GM12878 (cell line): Measurements from ENCODE around the gene TTLL11. TPM values are rescaled to one million over a fixed set of nuclear protein-coding genes. Genes with fewer than 3 reads are reported as not detected.
A peak's percentile ranks its signal among the peaks of the same experiment; 100 is the strongest.

Experiments
- ATAC-seq: fragments of 200-7000 bp; cut with Tn5 transposase; 3 replicates; pipeline ENCODE4 v1.9.1; 2020; ENCODE audit warnings: mild to moderate bottlenecking, moderate library complexity
- BruUV-seq: library from RNA; stranded (reverse); fragments of 400-500 nt; replicated peaks from 2 replicates; lab custom pipeline; 2021; lab: Mats Ljungman, UMichigan
- CTCF ChIA-PET: fragments of 300-600 bp; sonication (Branson Sonifier 250); formaldehyde crosslinking; extraction: SDS; loops from one replicate; lab custom pipeline; 2021; ENCODE audit warnings: inconsistent platforms; lab: Yijun Ruan, JAX
- POLR2A ChIA-PET: fragments of 350-600 bp; formaldehyde crosslinking; extraction: SDS; loops from one replicate; lab custom pipeline; 2021; ENCODE audit warnings: inconsistent platforms; lab: Charles Lee
- RAD21 ChIA-PET: fragments of 300-600 bp; sonication (Branson Sonifier 250); formaldehyde crosslinking; loops from one replicate; lab custom pipeline; 2023; ENCODE audit warnings: antibody characterized with exemption; ENCODE audit not compliant: unreplicated experiment; lab: Charles Lee
- SMC1A ChIA-PET: fragments of 300-600 bp; sonication (Branson Sonifier 250); formaldehyde crosslinking; loops from one replicate; lab custom pipeline; 2023; ENCODE audit not compliant: unreplicated experiment, uncharacterized antibody; lab: Charles Lee
- DNase-seq: peaks from one replicate; pipeline ENCODE4 v3.0.0-alpha.2; 2011; ENCODE audit warnings: low read depth, low spot score
- FAIRE-seq: peaks from 3 replicates; lab custom pipeline; 2011; peaks lifted over from hg19 to GRCh38; lab: Jason Lieb, UNC
- H2AFZ ChIP-seq: 2 replicates; pipeline ENCODE4 v1.6.0; 2011; ENCODE audit warnings: low read depth, low read length, control low read depth; ENCODE audit not compliant: control insufficient read depth
- H3K27ac ChIP-seq: 2 replicates; pipeline ENCODE4 v1.5.1; 2011; ENCODE audit warnings: control low read depth; ENCODE audit not compliant: control insufficient read depth, insufficient read depth
- H3K27me3 ChIP-seq, 2 experiments: replicated peaks in 1 of 2; 2 replicates each; pipeline versions ENCODE4 v1.6.0 to v1.6.1; 2011; ENCODE audit warnings: low read length in 1 of 2; ENCODE audit not compliant: control insufficient read depth in 2 of 2, insufficient read depth in 2 of 2
- H3K36me3 ChIP-seq, 2 experiments: 2 replicates each; pipeline ENCODE4 v1.5.1; 2011; ENCODE audit warnings: low read length in 1 of 2; ENCODE audit not compliant: control insufficient read depth in 2 of 2, insufficient read depth in 2 of 2
- H3K4me1 ChIP-seq: 2 replicates; pipeline ENCODE4 v1.6.1; 2011; ENCODE audit warnings: mild to moderate bottlenecking, low read length, moderate library complexity, mixed read lengths; ENCODE audit not compliant: control insufficient read depth, insufficient read depth
- H3K4me2 ChIP-seq: 2 replicates; pipeline ENCODE4 v1.6.0; 2011; ENCODE audit warnings: control low read depth; ENCODE audit not compliant: control insufficient read depth, insufficient read depth
- H3K4me3 ChIP-seq: fragments of 200-600 bp; sonication (generic); 2 replicates; pipeline ENCODE4 v1.5.1; 2016
- H3K79me2 ChIP-seq: 2 replicates; pipeline ENCODE4 v1.6.0; 2011; ENCODE audit warnings: low read length; ENCODE audit not compliant: control insufficient read depth, insufficient read depth
- H3K9ac ChIP-seq: 2 replicates; pipeline ENCODE4 v1.8.0; 2011; ENCODE audit warnings: low read length, control low read depth, mixed read lengths; ENCODE audit not compliant: control insufficient read depth, insufficient read depth
- H3K9me3 ChIP-seq: replicated peaks from 3 replicates; pipeline ENCODE4 v1.5.1; 2011; ENCODE audit warnings: mild to moderate bottlenecking, low read length; ENCODE audit not compliant: control insufficient read depth, insufficient read depth
- H4K20me1 ChIP-seq: 2 replicates; pipeline ENCODE4 v1.6.0; 2011; ENCODE audit not compliant: control insufficient read depth, insufficient read depth
- BHLHE40 ChIP-seq, 2 experiments: fragments of 450-650 bp in 1 of 2; IDR thresholded peaks; 2 replicates each; pipeline ENCODE4 v1.6.1; 2011 to 2017; ENCODE audit warnings: low read depth in 2 of 2, borderline replicate concordance in 1 of 2, improper control_type of control experiment in 1 of 2, low read length in 1 of 2, mild to moderate bottlenecking in 1 of 2
- IRF3 ChIP-seq: fragments of 450-650 bp; IDR thresholded peaks from 2 replicates; pipeline ENCODE4 v1.6.1; 2014; ENCODE audit warnings: mild to moderate bottlenecking
- MYC ChIP-seq: IDR thresholded peaks from 2 replicates; pipeline ENCODE4 v1.6.1; 2011; ENCODE audit warnings: mild to moderate bottlenecking, low read length, moderate library complexity, inconsistent platforms; ENCODE audit not compliant: insufficient read depth, insufficient replicate concordance, insufficient read length, severe bottlenecking
- NBN ChIP-seq: fragments of 450-650 bp; IDR thresholded peaks from 2 replicates; pipeline ENCODE4 v1.6.1; 2016
- RELB ChIP-seq: fragments of 450-650 bp; IDR thresholded peaks from 2 replicates; pipeline ENCODE4 v1.6.1; 2017; ENCODE audit warnings: low read depth, mild to moderate bottlenecking, moderate library complexity
- SIN3A ChIP-seq: IDR thresholded peaks from 2 replicates; pipeline ENCODE4 v1.6.1; 2012; ENCODE audit warnings: low read depth, low read length, improper control_type of control experiment
- SRF ChIP-seq, 2 experiments: IDR thresholded peaks; 2 replicates each; pipeline ENCODE4 v1.6.1; 2011; ENCODE audit warnings: low read depth in 2 of 2, low read length in 2 of 2, mild to moderate bottlenecking in 1 of 2, moderate library complexity in 1 of 2
- ZNF687 ChIP-seq: fragments of 450-650 bp; IDR thresholded peaks from 2 replicates; pipeline ENCODE4 v1.6.1; 2017; ENCODE audit warnings: mild to moderate bottlenecking, moderate library complexity
- WGBS: methylation state at CpG from one replicate; pipeline ENCODE4 v1.1.6; 2016; ENCODE audit warnings: low lambda C conversion rate; ENCODE audit not compliant: insufficient replicate concordance, insufficient coverage; ENCODE audit errors: missing lambda C conversion rate; 5-methylcytosine and 5-hydroxymethylcytosine counted together
- in situ Hi-C: fragments of 300-500 bp; cut with MboI; formaldehyde crosslinking; loops from 9 replicates; pipeline ENCODE4 v1.14.3; 2018; ENCODE audit warnings: mixed read lengths
- intact Hi-C: fragments of 100-400 bp; cut with micrococcal nuclease; formaldehyde crosslinking; loops from one replicate; pipeline ENCODE4 v1.14.2; 2022; ENCODE audit not compliant: unreplicated experiment
- polyA plus RNA-seq, 11 experiments: library from polyadenylated mRNA; depleted of rRNA in 4 of 11; unstranded in 6 of 11; stranded (reverse) in 5 of 11; fragments of >200 nt; fragmentation: Nextera tagmentation in 4 of 11; fragmentation: Illumina TruSeq in 1 of 11; extraction: Ambion mirVana in 4 of 11; extraction: Trizol in 1 of 11; gene quantifications; 1 replicate in 1 of 11; 2 replicates in 10 of 11; pipeline versions ENCODE4 v1.2.1 to v1.2.3, GENCODE V29; 2011 to 2016; ENCODE audit warnings: inconsistent platforms in 2 of 11, missing spikeins in 2 of 11, low read depth in 1 of 11
- total RNA-seq, 4 experiments: library from RNA; depleted of rRNA in 3 of 4; stranded (reverse); fragments of >200 nt in 3 of 4; fragmentation: Illumina TruSeq in 1 of 4; extraction: Trizol in 1 of 4; gene quantifications; 2 replicates each; pipeline versions ENCODE4 v1.2.1 to v1.2.3, GENCODE V29; 2013 to 2021

TTLL11 gene
- total and polyA plus RNA-seq, 10 of the 15 experiments (the other 5 are each of a cell fraction or from before 2014, with no cell fraction given), result 1.2 to 3.7 (median 2.9) TPM

GRCh38 chr9:121822093-121823085 is 270.7 kb downstream of the TTLL11 start:
- in situ Hi-C loops (no loop called here), intact Hi-C loops (no loop called here)
- H3K36me3 ChIP-seq, result no peaks in the 10 kb centered on the region
- H3K79me2 ChIP-seq, result no peaks in the 10 kb centered on the region
- CTCF ChIA-PET, result no interaction called here
- H3K4me3 ChIP-seq, result no peak overlapping the region
- H4K20me1 ChIP-seq, result no peaks in the 10 kb centered on the region
- no peak overlapping the region for H2AFZ ChIP-seq
- no peaks in the 10 kb centered on the region; a peak in 1 of 4 replicates for H3K27me3 ChIP-seq
- TF ChIP-seq MYC, result no peak
- TF ChIP-seq NBN, result no peak
- TF ChIP-seq ZNF687, result no peak
- no peak for TF ChIP-seq IRF3
- TF ChIP-seq RELB, result no peak
- peak in 1 of 2 experiments; percentile 64; a peak in 2 of 4 replicates for TF ChIP-seq BHLHE40 (IDR thresholded peaks at IDR 0.05; ENCODE audit: borderline replicate concordance in 1 of 2, low read depth in 2 of 2, low read length in 1 of 2)
- no peak for TF ChIP-seq SIN3A
- TF ChIP-seq SRF (IDR thresholded peaks at IDR 0.05; ENCODE audit: low read depth in 2 of 2, low read length in 2 of 2), result no peak
- no peak overlapping the region for H3K27ac ChIP-seq
- no peak overlapping the region for H3K4me2 ChIP-seq
- SMC1A ChIA-PET, result interaction anchor here (1.0 kb wide), 1 partner anchor 11 kb away, joined by 3 read pairs; no protein-coding TSS in a partner anchor
- H3K9ac ChIP-seq, result no peak overlapping the region
- DNase-seq (no peak), ATAC-seq (no peak), FAIRE-seq (no peak)
- no peaks in the 10 kb centered on the region for H3K4me1 ChIP-seq
- POLR2A ChIA-PET, result no interaction called here
- H3K9me3 ChIP-seq, result no peaks in the 10 kb centered on the region
- RAD21 ChIA-PET, result no interaction called here
- no TSS peak for BruUV-seq
- 57% methylated on average over 32 of the region's 34 CpGs for WGBS
